Stomach smooth muscle (tissue), 2 donors: ENCODE results near the gene ABAT.
A peak's percentile ranks its signal among the peaks of the same experiment; 100 is the strongest.
"Not testable (repeated sequence)": the region's sequence is repeated elsewhere in the genome, so short reads cannot be mapped to it uniquely, and the experiment has no call there.

Source experiments
- H3K27ac ChIP-seq: one replicate; pipeline ENCODE4 v1.7.0; 2013; ENCODE audit warnings: mild to moderate bottlenecking, low read length, inconsistent platforms
- H3K27me3 ChIP-seq, 2 donors: one replicate each; pipeline ENCODE4 v1.7.0; 2013; ENCODE audit warnings: low read length in 2 of 2; ENCODE audit not compliant: insufficient read depth in 2 of 2, control insufficient read depth in 1 of 2
- H3K36me3 ChIP-seq, 2 donors: one replicate each; pipeline ENCODE4 v1.7.0; 2013; ENCODE audit warnings: low read length in 2 of 2; ENCODE audit not compliant: control insufficient read depth in 2 of 2, insufficient read depth in 2 of 2
- H3K4me1 ChIP-seq: one replicate; pipeline ENCODE4 v1.7.0; 2013; ENCODE audit warnings: low read length; ENCODE audit not compliant: control insufficient read depth, insufficient read depth
- H3K4me3 ChIP-seq, 2 donors: one replicate each; pipeline ENCODE4 v1.7.0; 2013; ENCODE audit warnings: low read length in 2 of 2
- H3K9ac ChIP-seq, 2 donors: one replicate each; pipeline ENCODE4 v1.7.0; 2013; ENCODE audit warnings: low read length in 2 of 2, mild to moderate bottlenecking in 1 of 2
- H3K9me3 ChIP-seq, 2 donors: one replicate each; pipeline ENCODE4 v1.7.0; 2013; ENCODE audit warnings: low read length in 2 of 2; ENCODE audit not compliant: control insufficient read depth in 2 of 2
- donor health status: healthy.
- donor health status: Pancreatic carcinoma.

The ABAT gene

GRCh38 chr16:8785408-8785807, 111.0 kb downstream of the ABAT start:
- peaks cover 0 to 2% of the 10 kb centered on the region in 2 donors for H3K36me3 ChIP-seq
- H3K27me3 ChIP-seq: no peaks in the 10 kb centered on the region
- no peaks in the 10 kb centered on the region for H3K4me1 ChIP-seq
- no peaks in the 10 kb centered on the region for H3K9me3 ChIP-seq
- H3K4me3 ChIP-seq: no peak overlapping the region
- no peak overlapping the region for H3K27ac ChIP-seq
- H3K9ac ChIP-seq: no peak overlapping the region

GRCh38 chr16:8786316-8786715, 111.9 kb downstream of the ABAT start:
- H3K4me1 ChIP-seq, H3K9me3 ChIP-seq, H3K27me3 ChIP-seq, H3K27ac ChIP-seq, H3K36me3 ChIP-seq, H3K9ac ChIP-seq, H3K4me3 ChIP-seq: not testable (repeated sequence)

GRCh38 chr16:8788578-8789172, 114.3 kb downstream of the ABAT start:
- Histone ChIP-seq H3K4me3 (no peak overlapping the region), H3K4me1 (no peaks in the 10 kb centered on the region), H3K9ac (no peak overlapping the region), H3K27ac (no peak overlapping the region), H3K9me3 (no peaks in the 10 kb centered on the region), H3K36me3 (no peaks in the 10 kb centered on the region), H3K27me3 (no peaks in the 10 kb centered on the region)

GRCh38 chr16:8795091-8795490, 120.7 kb downstream of the ABAT start:
- Histone ChIP-seq H3K4me3 (no peak overlapping the region), H3K36me3 (peaks cover 0 to 3% of the 10 kb centered on the region in 2 donors), H3K9ac (no peak overlapping the region), H3K9me3 (no peaks in the 10 kb centered on the region), H3K27me3 (no peaks in the 10 kb centered on the region), H3K27ac (no peak overlapping the region), H3K4me1 (peaks cover 26% of the 10 kb centered on the region)

- H3K36me3 ChIP-seq: peaks cover 0 to 3% of the 10 kb centered on the region in 2 donors
- H3K4me3 ChIP-seq: no peak overlapping the region
- no peaks in the 10 kb centered on the region for H3K27me3 ChIP-seq
- H3K27ac ChIP-seq: no peak overlapping the region
- peaks cover 26% of the 10 kb centered on the region for H3K4me1 ChIP-seq
- no peaks in the 10 kb centered on the region for H3K9me3 ChIP-seq
- no peak overlapping the region for H3K9ac ChIP-seq
Observed at GRCh38 chr16:8795818-8796217, 121.4 kb downstream of the ABAT start.

- H3K9me3 ChIP-seq: no peaks in the 10 kb centered on the region
- peaks cover under 1 to 3% of the 10 kb centered on the region in 2 donors for H3K36me3 ChIP-seq
- peak overlapping the region; percentile 70 for H3K27ac ChIP-seq
- peaks cover 26% of the 10 kb centered on the region for H3K4me1 ChIP-seq
- H3K27me3 ChIP-seq: no peaks in the 10 kb centered on the region
- H3K4me3 ChIP-seq: peak overlapping the region; percentile 90 to 98
- peak overlapping the region; percentile 81 to 85 for H3K9ac ChIP-seq
Observed at GRCh38 chr16:8796469-8797363, 122.3 kb downstream of the ABAT start.

GRCh38 chr16:8797364-8798173, 123.2 kb downstream of the ABAT start, which contains the start of the genes PMM2 and TMEM186:
Gene PMM2, plus strand, starts transcription at chr16:8797839. Its CDS starts 44 bp downstream, at chr16:8797883.
Gene TMEM186, minus strand, starts transcription at chr16:8797639. Its CDS starts 25 bp downstream, at chr16:8797614.
- Histone ChIP-seq H3K9me3 (no peaks in the 10 kb centered on the region), H3K4me1 (peaks cover 26% of the 10 kb centered on the region), H3K4me3 (peak within 1 kb of the TSS; percentile 90 to 98), H3K27ac (peak within 1 kb of the TSS; percentile 70), H3K27me3 (no peaks in the 10 kb centered on the region), H3K9ac (peak within 1 kb of the TSS; percentile 85 to 91), H3K36me3 (peaks cover 4 to 8% of the 10 kb centered on the region in 2 donors)

- Histone ChIP-seq H3K9me3 (no peaks in the 10 kb centered on the region), H3K4me1 (peaks cover 26% of the 10 kb centered on the region), H3K36me3 (peaks cover 10 to 13% of the 10 kb centered on the region in 2 donors), H3K27me3 (no peaks in the 10 kb centered on the region), H3K9ac (peak overlapping the region; percentile 85 to 91), H3K27ac (peak overlapping the region; percentile 70), H3K4me3 (peak overlapping the region; percentile 90 to 98)
Observed at GRCh38 chr16:8798174-8798527, 123.7 kb downstream of the ABAT start.

- peaks cover 13 to 16% of the 10 kb centered on the region in 2 donors for H3K36me3 ChIP-seq
- H3K27me3 ChIP-seq: no peaks in the 10 kb centered on the region
- peak overlapping the region; percentile 90 to 98 for H3K4me3 ChIP-seq
- peak overlapping the region; percentile 70 for H3K27ac ChIP-seq
- H3K9ac ChIP-seq: peak overlapping the region; percentile 85 to 91
- H3K9me3 ChIP-seq: no peaks in the 10 kb centered on the region
- peaks cover 26% of the 10 kb centered on the region for H3K4me1 ChIP-seq
Observed at GRCh38 chr16:8798535-8799157, 124.2 kb downstream of the ABAT start.

GRCh38 chr16:8801701-8802100, 127.3 kb downstream of the ABAT start:
- Histone ChIP-seq H3K27me3 (no peaks in the 10 kb centered on the region), H3K27ac (no peak overlapping the region), H3K36me3 (peaks cover 23 to 27% of the 10 kb centered on the region in 2 donors), H3K4me3 (no peak overlapping the region), H3K9ac (no peak overlapping the region), H3K4me1 (peaks cover 17% of the 10 kb centered on the region), H3K9me3 (no peaks in the 10 kb centered on the region)
